ENCODE measurements around the gene ZDHHC21.

Gene ZDHHC21

DNA sequence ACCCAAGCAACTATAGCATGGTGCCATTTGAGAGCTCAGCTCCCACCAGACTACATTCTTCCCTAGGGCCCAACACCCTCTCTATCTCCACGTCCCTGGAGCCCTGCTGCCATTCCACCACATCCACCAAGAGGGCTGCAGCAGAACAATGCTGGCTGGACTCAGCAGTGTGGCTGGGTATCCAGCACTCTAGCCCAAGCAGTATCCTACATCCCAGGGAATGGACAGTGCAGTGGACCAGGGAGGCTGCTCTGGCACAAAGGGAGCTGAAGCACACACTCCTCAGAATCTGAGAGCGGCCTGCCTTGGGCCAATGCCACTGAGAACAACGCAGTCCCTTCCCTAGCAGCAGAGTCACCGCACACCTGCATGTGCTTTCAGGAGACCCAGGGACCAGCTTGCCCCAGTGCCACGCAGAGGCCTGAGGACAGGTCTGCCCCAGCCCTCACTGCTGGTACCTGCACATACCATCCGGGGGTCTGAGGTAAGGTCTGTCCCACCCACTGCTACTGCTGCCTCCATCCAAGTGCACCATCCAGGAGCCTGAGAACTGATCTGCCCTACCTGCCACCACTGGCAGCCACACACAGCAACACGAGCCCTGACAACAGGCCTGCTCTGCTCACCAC, 95.9 kb downstream of the ZDHHC21 start:
- no peak for DNase-seq

GRCh38 chr9:14593406-14593805, 99.8 kb downstream of the ZDHHC21 start:
- no peak for DNase-seq

GRCh38 chr9:14591411-14591810, 101.8 kb downstream of the ZDHHC21 start:
- no peak for DNase-seq

DNA sequence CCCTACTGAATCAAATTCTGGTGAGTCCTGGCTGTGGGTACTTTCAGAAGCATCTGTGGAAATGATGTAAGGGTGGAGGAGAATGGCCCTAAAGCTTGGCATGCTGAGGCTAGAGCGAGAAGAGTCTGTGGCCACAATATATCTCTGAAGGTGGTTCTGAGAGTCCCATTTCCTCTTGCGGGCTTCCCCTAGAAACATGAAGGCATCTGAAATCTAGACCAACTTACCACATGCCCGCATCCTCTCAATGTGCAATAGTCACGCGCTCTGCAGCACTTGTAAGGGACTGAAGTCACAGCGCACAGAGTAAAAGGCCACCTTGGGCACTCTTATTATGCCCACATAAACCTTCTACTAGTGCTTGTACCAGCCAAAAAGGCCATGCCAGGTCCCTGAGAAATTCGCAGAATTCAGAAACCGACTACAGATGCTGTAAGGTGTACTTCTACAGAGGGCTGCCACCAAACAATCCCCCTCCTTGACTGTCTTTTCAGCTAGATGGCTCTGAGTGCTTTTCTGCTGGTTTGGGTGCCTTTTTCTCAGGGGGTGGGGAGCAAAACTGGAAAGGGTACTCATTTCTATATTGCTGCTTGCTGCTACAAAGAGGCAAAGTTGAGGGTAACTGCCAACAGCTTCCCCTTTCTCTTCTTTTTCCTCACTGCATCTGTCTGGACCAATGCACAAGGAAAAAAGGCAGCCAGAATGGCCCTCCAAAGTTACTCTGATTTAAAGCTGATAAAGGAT, 107.3 kb downstream of the ZDHHC21 start:
- DNase-seq = no peak

DNA sequence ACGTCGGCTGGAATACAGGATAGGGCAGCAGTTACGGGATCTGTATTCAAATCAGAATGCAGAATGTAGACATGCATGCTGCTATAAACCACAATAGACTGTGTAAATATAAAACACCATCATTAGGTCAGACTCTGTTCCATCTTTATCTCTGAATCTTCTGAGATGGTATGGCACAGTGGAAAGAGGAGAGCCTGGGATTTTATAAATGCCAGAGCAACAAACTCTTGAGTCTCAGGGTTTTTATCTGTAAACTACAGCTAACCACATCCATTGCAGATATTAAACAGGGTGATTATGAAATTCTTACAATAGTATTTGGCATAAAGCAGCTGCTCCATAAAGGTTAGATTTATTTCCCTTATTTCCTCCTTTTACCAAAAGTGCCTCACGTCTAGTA, 108.7 kb downstream of the ZDHHC21 start:
- no peak for DNase-seq

- DNase-seq = no peak
Measured at GRCh38 chr9:14578030-14578429, 115.2 kb downstream of the ZDHHC21 start.

DNA sequence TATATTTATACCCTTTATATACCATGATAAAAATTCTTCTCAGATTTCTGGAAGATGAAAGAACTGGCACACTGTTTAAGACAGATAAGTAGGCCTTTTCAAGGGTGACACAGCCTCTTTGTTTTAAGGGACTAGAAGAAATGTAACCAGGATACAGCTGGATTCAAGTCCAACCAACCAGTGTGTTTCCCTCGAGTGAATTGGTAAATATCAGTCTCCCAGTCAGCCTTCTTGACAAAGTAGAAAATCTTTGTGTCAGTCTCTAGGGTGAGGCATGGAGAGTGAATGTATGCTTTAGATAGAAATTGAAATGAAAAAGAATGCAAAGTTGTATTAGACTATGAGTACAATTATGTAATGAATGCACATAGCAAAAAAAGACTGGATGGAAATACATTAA, 119.1 kb downstream of the ZDHHC21 start:
- DNase-seq = no peak

GRCh38 chr9:14573319-14573718, 119.9 kb downstream of the ZDHHC21 start:
- DNase-seq = peak; percentile 55

DNA sequence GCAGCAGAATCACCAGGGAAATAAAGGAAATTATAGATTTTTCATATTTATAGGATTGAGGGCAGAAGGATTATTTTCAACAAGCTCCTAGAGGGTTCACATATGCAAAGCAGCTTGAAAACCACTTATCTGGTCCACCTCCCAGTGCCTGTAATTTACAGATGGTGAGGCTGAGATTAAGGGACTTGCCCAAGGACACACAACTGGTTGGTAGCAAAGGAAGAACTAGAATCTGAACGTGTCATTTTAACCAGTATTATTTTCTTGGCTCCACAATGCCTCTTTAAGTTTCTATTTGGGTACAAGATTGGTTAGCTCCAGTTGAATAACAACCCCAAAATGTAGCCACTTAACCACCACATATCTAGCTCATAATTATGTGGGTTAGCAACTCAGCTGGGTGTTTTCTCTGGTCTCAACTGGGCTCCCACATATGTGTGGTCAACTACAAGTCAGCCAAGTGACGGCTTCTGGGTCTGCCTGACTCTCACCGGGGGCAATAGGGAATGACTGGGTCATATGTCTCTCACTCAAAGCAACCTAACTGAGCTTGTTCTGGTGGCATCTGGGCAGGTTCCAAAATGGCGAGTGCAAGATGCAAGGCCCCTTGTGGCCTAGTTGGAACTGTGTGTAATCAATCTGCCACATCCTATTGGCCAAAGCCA, 127.7 kb downstream of the ZDHHC21 start:
- no peak for DNase-seq

- peak; percentile 97 for DNase-seq
Measured at GRCh38 chr9:14563902-14564624, 129.2 kb downstream of the ZDHHC21 start.

GRCh38 chr9:14561929-14562405, 131.3 kb downstream of the ZDHHC21 start:
- DNase-seq = peak; percentile 71
